GM21619 (cell line): ENCODE measurements around the gene PRKAR1A.

Experiments
- ATAC-seq: cut with Tn5 transposase; IDR thresholded peaks from one replicate; pipeline ENCODE4 v1.9.1; 2021; ENCODE audit not compliant: unreplicated experiment

The PRKAR1A gene

DNA sequence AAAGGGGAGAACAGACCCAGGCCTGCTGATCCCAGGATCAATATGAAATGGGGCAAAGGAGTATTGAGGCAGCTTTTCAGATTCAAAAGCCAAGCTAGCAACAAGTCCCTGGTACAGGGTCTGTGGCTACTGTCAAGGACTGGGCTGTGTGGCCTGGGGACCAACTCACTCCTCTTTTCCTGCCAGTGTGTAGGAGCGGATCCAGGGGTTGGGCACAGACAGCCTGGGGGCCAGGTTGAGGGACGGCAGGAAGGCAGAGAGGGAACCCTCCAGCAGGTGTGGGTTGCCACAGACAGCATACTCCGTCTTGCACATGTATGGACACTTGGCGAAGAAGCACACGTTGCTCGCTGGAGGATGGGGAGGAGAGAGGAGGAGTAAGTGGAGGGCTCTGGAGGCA is 29.6 kb downstream of the PRKAR1A start:
- ATAC-seq: no peak

DNA sequence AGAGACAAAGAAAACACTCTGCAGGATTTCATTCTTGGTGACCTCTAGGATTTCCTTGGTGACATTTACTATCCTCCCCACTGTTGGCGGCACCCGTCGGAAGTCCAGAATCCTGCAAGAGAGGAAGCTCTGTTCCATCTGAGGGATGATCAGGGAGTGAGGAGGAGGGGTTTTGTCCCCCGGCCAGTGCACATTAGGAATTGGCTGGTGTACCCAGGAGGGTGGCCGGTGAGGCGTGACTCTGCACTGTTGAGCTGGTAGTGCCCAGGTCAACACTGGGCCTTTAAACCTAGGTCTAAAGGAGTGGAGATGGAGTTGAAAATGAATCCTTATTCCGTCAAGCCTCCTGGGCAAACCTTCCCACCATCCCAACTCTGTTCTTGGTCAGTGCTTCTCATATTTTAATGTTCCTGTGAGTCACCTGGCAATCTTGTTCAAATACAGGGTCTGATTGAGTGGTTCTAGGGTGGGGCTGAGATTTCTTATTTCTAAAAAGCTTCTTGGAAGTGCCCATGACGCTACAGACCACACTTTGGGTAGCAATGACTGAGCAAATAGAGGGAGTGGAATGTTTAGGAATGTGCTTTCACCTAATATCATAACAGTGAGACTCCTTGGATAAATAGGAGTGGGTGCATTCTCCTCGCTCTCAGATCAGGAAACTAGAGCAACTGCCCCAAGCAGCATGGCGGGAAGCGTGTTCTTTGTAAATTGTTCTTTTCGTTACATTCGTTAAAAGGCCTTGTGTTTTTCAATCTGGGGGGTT is 30.7 kb downstream of the PRKAR1A start:
- no peak for ATAC-seq

DNA sequence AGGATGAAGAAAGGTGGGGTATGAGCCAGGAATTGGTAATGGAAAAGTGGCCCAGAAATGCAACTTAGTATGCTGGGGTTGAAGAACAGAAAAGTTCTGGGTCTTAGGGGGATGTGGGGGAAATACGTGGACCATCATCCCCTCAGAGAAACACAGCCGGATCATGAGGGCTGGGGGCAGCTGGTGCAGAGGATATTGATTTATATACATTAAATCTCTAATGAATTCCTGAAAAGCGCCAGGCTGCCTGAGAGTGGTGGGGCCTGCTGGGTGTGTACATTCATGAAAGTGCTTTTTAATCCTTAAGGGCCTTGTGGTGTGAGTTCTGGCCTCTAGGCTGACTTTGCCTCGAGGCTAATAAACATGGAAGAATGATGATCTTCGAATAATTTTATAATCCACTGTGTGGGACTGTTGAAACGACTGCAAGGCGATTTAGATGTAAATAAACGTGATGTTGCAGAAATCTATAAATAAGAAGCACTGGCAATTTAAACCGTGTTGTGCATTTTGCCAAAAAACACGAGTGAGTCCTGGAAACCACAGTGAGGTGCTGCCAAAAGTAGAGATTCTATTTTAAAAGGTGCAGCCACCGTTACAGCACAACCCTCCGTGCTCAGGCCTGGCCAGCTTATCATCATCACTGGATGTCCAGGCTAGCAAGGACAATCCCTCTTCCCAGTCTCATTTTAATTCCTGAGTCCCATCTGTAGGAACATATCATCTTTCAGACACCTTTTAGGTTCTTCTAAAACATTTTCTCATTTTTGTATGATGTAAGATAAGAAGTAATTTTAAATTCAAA is 32.1 kb downstream of the PRKAR1A start:
- ATAC-seq: no peak

DNA sequence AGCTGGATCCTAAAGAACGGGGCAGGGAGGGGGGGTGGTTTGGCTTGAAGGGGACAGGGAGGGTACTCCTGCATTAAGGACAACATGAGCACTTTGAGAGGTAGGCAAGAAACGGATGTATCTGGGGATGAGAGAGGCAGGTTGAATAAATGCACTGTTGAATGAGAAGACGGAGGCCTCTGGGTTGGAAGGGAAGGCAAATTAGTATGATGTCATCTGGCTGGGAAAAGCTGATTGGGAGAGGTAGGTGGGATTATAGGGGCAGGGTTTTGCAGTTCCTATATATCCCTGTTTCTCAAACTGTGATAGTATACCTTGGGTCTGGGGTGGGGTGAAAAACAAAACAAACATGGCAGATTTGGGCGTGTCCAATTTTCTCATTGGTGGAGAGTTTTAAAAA is 44.3 kb downstream of the PRKAR1A start:
- ATAC-seq: no peak

DNA sequence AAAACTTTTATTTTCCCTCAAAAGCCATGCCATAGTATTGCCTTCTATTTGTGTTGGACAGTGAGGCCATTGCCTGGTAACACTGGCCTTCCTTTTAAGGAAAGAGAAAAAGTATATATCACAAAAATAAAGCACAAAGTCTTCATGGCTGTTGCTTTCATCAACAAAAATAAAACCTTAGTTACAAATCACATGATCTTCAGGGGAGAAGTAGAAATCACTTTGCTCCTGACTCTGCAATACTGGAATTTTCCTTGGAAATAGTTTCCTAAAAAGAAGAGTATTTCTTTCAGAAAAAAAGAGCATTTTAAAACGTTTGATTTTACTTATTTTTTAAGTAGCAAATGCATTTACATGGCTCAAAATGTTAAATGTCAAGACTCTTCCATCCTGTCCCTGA is 47.1 kb downstream of the PRKAR1A start:
- ATAC-seq: no peak

DNA sequence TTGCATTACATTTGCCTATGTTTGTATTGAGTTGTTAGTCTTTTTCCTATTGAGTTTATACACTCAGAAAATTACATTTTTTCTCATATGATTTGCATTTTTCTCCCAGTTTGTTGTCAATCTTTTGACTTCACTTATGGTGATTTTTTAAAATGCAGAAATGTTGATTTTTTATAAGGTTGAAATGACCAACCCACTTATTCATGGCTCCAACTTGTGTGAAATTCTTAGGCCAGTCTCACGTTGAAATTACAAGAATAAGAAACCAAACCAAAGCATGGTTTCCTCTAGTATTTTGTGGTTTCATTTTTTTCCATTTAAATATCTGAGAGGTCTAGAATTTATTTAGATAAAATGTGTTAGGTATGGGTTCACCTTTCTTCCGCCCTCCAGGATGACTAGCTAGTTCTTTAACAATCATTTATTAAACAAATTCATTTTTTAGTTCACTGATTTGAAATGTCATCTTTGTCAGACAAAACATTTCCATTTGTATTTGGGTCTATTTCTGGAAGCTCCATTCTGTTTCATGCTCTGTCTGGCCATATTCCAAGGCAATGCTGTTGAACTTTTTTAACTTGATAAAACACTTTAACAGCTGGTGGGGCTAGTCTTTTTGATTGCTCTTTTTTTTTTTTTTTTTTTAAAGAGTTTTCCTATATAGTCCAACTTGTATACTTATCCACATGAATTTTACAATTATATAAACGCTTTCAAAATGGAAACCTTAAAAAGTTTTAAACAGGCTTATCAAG is 48.9 kb downstream of the PRKAR1A start:
- ATAC-seq: no peak

DNA sequence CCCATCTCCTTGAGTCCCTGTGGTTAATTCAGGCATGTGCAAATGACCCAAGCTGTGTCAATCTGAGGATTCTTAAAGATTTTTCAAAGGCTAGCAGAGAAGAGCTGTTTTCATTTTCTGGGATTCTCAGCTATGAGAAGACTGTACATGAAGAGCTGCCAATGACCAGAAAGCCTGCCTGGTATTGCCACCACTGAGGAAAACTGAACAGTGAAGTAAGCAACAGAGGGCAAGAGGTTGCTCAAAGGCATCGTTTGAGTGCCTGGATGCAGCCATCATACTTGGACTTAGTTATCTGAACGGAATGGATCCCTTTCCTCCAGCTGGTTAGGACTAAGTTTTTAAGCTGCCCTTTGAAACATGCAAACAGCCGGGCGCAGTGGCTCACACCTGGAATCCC is 50.5 kb downstream of the PRKAR1A start:
- no peak for ATAC-seq

DNA sequence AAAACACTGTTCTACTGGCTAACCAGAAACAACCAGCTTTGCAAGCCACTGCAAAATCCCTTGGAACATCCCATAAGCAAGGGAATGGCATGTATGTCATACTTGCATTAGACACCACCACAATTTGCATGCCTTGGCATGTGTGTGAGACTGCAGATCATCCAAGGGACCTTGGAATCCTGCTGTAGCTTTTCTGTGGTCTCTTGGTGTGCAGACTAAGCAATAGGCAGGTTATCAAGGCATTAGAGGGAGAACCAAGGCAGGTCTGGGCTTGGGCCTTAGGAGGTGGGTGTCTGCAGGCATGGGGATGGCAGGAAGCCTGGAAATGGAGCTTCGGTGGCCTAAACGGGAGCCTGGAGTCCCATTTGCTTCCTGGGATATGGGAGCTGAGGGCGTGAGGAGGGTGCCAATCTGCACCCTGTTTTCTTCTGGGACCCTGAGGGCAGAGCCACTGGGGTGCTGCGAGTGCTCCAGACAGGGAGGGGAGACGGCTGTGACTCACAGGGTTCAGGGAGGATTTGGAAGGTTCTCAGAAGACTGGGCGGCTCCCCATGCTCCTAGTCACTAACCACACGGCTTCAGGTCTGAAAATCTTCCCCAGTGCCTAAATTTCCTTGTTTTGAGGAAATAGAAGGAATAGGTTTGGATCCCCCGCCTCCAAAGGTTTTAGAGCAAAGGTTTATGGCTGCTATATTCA is 52.3 kb downstream of the PRKAR1A start:
- no peak for ATAC-seq

DNA sequence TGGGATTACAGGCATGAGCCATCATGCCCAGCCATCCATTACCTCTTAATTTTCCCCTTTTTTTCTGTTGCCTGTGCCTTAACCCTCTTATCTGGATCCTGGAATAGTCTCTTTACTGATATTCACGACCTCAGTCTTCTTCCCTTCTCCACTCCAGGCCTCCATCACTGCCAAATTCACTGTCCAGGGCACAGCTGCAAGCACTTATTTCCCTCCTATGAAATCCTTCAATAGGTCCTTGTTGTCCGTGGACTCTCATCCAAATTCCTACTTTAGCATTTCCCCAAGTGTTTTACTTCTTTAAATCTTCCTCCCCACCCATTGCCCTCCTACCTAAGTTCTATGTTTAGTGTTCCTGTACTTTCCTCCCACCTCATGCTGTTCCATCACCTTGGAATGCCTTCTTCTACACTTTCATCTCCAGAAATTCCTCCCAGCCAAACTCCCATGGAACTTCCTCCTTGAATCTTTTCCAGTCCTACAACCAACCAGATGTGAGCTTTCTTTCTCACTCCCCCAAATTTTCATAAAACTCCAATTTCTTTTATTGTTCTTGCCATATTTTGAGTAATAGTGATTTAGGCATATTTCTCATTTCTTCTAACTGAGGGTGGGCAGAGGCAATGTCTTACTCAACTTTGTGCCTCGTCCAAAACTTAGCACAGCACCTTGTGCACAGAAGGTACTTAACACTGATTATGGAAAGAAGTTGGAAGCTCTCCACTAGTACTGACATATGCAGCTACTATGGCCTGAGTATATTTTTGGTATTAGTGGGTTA is 53.6 kb downstream of the PRKAR1A start:
- no peak for ATAC-seq

DNA sequence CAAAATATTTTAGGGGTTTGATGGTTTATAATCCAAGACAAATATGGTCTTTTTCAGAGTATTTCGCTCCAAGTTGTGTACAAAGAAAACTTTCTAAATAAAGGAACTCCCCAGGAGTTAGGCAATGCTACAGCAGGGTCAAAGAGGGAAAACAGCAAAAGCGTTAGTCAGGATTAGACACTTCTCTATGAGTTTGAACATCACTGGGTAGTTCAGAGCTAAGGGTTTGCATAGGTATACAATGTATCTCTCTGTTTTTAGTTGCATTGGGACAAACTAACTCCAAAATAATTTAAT is 54.2 kb downstream of the PRKAR1A start:
- no peak for ATAC-seq

DNA sequence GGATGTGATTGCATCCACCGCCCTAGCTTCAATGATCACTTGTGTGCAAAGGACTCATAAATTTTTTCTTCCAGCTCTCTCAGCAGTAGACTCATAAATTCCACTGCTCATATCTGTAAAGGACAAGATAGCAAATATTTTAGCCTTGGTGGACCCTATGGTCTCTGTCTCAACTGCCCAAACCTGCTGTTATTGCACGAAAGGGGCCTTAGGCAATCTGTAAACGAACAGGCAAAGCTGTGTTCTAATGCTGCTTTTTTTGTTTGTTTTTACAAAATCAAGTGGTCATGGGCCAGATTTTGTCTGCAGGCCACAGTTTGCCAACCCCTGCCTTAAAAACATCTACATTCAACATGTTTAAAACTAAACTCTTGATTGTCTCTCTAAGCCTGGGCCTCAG is 54.8 kb downstream of the PRKAR1A start:
- ATAC-seq: no peak

DNA sequence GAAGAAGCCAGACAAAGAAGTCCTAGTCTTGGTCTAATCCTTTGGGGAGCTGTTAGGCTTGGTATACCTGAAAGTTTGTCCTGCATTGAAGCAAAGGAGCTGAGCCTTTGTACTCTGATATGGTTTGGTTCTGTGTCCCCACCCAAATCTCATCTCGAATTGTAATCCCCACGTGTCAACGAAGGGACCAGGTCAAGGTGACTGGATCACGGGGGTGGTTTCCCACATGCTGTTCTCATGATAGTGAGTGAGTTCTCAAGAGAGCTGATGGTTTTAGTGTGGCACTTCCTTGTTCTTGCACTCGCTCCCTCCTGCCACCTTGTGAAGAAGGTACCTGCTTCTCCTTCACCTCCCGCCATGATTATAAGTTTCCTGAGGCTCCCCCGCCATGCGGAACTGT is 55.4 kb downstream of the PRKAR1A start:
- ATAC-seq: no peak

DNA sequence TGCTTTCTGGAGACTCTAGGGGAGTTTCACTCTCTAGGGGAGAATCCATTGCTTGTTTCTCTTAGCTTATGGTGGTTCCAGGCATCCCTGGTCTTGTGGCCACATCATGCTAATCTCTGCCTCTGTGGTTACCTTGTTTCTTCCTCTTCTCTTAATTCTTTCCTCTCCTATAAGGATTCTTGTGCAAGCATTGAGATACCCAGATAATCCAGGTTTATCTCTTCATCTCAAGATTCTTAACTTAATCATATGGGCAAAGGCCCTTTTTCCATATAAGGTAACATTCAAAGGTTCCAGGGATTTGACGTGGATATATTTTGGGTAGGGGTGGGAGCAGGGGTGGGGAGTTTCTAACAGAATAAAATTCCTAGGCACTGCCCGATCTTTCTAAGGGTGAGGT is 56.4 kb downstream of the PRKAR1A start:
- ATAC-seq: no peak

DNA sequence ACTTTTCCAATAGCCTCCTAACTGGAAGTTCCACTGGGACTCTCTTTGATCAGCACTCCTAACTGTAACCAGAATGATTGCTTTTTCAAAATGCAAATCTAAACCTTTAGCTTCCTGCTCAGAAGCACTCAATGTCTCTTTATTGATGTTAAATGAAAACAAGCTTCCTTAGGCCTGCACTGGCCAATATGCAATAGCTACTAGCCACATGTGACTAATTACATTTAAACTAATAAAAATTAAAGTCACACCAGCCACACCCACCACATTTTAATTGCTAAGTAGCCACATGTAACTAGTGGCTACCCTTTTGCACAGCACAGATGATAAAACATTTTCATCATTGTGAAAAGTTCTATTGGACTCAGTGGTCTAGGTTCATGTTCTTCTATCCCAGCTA is 57.1 kb downstream of the PRKAR1A start:
- ATAC-seq: no peak

DNA sequence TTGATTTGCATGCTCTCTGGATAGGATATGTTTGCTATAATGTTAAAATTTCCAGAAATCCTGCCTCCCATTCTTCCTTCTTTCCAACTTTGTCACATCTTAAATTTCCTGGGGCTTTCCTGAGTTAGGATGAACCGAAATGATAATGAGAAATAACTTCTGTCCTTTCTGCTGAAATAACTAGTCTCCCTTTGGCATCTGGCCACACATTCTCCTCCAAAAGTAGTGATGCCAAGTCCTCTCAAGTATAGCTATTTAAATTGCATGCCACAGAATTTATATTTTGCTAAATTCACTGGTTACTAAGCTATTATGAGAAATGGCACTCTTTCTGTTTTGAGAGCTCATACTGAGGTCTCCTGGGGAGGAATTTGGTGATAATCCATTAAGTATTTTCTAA is 58.3 kb downstream of the PRKAR1A start:
- ATAC-seq: no peak

DNA sequence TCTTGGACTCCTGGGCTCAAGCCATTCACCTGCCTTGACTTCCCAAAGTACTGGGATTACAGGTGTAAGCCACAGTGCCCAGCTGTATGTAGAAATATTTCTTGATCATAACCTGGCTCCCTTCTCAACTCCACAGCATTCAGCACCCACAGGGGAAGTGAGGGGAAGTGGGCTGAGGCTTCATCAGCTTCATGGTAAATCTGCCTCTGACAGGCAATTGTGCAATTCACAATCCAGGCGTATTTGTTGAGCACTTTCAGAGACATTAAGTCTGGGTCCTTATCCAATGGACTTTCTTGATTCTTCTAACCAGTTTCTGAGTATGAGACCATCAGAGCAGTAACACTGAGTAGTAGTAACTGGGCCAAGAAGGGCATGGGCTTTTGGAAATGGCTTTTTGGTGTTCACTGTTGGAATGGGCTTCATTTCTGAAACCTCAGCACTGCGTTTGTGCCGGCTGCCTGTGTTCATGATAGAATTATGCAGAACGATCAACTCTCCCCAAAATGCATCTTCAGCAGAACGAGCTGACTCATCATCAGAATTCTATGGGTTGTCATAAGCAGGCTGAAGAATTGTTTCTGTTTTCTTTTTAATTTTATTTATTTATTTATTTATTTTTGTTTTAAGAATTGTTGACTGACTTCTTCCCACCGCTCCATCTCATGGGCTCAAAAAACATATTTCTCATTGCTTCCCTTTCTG is 60.1 kb downstream of the PRKAR1A start:
- no peak for ATAC-seq

DNA sequence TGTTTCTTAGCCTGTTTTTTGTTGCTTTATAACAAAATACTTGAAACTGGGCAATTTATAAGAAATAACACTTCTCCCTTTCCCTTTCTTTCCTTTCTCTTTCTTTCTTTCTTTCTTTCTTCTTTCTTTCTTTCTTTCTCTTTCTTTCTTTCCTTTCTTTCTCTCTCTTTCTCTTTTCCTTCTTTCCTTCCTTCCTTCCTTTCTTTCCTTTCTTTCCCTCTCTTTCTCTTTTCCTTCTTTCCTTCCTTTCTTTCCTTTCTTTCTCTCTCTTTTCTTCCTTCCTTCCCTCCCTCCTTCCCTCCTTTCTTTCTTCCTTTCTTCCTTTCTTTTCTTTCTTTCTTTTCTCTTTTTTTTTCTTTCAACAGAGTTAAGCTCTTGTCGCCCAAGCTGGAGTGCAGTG is 61.1 kb downstream of the PRKAR1A start:
- no peak for ATAC-seq

DNA sequence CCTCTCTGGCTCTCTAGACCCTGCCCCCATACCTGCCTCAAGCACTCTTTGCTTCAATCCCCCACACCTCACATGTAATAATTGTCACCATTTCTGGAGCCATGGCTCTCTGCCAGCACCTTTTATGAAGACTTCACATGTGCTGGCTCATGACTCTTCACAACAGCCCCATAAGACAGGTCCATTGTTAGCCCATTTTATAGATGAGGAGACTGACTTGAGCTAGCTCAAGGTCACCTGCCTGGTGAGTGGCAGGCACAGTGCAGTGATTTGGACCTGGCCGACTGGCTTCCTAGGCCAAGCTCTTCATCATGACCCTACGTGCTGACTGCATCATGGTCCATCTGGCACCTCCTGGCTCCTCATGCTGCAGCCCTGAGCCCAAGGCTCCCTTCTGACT is 63.9 kb downstream of the PRKAR1A start:
- ATAC-seq: no peak

DNA sequence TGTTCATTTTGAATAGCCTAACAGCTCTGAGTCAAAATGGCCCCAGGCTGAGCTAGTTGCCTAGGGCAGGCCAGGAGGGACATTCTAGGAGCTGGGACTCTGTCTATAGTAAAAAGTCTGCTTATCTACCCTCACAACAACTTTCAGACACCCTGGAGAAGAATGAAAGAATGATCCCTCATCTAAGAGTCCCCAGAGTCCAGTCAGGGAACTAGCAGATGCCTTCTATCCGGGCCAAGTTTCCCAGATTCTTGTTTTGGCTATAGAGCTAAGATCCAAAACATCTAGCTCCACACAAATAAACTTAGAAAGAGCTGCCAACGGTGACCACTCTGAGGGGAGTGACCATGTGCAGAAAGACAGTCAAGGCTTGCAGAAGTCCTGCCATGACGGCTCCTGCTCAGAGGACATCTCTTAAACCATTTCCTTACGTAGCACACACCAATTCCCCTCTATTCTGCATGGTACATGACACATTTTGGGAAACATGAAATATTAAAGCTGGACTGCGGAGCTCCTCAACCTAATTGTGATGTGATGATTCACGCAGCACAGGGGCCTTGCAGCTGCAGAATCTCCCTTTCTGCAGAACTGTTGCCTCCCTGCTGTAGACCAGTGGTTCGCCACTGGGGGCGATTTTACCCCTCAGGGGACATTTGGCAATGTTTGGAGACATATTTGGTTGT is 64.7 kb downstream of the PRKAR1A start:
- no peak for ATAC-seq

DNA sequence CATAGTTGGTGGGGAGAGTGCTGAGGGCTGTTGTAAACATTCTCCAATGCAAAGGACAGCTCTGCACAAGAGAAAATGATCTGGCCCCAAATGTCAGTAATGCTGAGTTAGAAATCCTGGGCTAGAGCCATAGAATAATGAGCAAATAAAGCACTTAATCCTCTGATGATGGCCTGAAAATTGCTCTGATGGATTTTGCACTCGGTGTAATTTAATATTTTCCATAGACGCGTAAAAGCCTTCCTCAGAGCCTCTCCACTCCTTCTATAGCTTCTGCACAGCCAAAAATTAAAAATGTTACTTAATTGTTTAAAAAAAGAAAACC is 65.2 kb downstream of the PRKAR1A start:
- ATAC-seq: no peak
